PFSK-1 (cell line): Measurements from ENCODE around the gene DTYMK.

Source experiments
- POLR2AphosphoS5 ChIP-seq: IDR thresholded peaks from 2 replicates; pipeline ENCODE4 v1.6.1; 2012; ENCODE audit warnings: low read depth, mild to moderate bottlenecking, control low read depth, low read length, moderate library complexity
- SIN3A ChIP-seq: IDR thresholded peaks from 2 replicates; pipeline ENCODE4 v1.6.1; 2012; ENCODE audit warnings: mild to moderate bottlenecking, low read length, moderate library complexity, borderline replicate concordance; ENCODE audit not compliant: insufficient read depth
- TF ChIP-seq, protein P1 (sequence below), 2 experiments: IDR thresholded peaks; 2 replicates each; pipeline versions ENCODE4 v1.6.1 to v1.8.0; 2011 to 2012; ENCODE audit warnings: low read depth in 2 of 2, low read length in 2 of 2, control low read depth in 1 of 2, inconsistent platforms in 1 of 2, mild to moderate bottlenecking in 1 of 2, moderate library complexity in 1 of 2; ENCODE audit not compliant: insufficient read depth in 1 of 2

DNA sequence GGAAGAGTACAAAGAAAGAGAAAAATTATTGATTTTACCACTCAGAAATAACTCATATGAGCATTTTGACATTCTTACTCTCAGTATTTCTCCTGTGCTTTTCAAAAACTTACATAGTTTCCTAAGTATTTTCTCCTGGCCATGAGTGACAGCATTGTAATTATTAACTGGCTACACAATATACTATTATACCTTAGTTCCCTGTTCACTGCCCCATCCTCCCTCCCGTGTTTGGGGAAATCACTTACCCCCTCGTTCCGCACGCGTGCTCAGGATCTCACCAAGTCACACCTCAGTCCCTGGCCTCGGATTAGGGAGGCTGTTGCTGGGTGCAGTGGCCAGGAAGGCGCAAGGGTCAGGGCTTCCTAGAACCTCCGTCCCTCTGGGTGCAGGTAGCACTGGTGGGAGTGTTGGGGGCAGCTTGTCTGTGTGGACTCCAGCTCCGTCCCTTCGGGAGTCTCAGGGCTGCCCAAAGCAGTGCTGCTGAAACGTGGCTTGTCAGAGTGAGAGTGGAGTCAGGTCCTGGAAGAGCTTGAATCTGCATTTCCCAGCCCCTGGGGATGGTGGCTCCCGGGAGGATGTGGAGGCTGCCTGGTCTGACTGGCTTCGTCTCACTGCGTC, 25.9 kb downstream of the DTYMK start:
- no peak for TF ChIP-seq SIN3A
- no peak for TF ChIP-seq POLR2AphosphoS5
- TF ChIP-seq, protein P1, sequence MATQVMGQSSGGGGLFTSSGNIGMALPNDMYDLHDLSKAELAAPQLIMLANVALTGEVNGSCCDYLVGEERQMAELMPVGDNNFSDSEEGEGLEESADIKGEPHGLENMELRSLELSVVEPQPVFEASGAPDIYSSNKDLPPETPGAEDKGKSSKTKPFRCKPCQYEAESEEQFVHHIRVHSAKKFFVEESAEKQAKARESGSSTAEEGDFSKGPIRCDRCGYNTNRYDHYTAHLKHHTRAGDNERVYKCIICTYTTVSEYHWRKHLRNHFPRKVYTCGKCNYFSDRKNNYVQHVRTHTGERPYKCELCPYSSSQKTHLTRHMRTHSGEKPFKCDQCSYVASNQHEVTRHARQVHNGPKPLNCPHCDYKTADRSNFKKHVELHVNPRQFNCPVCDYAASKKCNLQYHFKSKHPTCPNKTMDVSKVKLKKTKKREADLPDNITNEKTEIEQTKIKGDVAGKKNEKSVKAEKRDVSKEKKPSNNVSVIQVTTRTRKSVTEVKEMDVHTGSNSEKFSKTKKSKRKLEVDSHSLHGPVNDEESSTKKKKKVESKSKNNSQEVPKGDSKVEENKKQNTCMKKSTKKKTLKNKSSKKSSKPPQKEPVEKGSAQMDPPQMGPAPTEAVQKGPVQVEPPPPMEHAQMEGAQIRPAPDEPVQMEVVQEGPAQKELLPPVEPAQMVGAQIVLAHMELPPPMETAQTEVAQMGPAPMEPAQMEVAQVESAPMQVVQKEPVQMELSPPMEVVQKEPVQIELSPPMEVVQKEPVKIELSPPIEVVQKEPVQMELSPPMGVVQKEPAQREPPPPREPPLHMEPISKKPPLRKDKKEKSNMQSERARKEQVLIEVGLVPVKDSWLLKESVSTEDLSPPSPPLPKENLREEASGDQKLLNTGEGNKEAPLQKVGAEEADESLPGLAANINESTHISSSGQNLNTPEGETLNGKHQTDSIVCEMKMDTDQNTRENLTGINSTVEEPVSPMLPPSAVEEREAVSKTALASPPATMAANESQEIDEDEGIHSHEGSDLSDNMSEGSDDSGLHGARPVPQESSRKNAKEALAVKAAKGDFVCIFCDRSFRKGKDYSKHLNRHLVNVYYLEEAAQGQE (IDR thresholded peaks at IDR 0.05; ENCODE audit: insufficient read depth in 1 of 2, low read depth in 2 of 2, low read length in 2 of 2) = no peak
